GM12878 (cell line): ENCODE results near the gene ELAVL1. TPM values are rescaled to one million over a fixed set of nuclear protein-coding genes. Genes with fewer than 3 reads are reported as not detected.

ENCODE experiments used
- ATAC-seq: fragments of 200-7000 bp; cut with Tn5 transposase; 3 replicates; pipeline ENCODE4 v1.9.1; 2020; ENCODE audit warnings: mild to moderate bottlenecking, moderate library complexity
- BruUV-seq: library from RNA; stranded (reverse); fragments of 400-500 nt; replicated peaks from 2 replicates; lab custom pipeline; 2021; lab: Mats Ljungman, UMichigan
- CTCF ChIA-PET: fragments of 300-600 bp; sonication (Branson Sonifier 250); formaldehyde crosslinking; extraction: SDS; loops from one replicate; lab custom pipeline; 2021; ENCODE audit warnings: inconsistent platforms; lab: Yijun Ruan, JAX
- POLR2A ChIA-PET: fragments of 350-600 bp; formaldehyde crosslinking; extraction: SDS; loops from one replicate; lab custom pipeline; 2021; ENCODE audit warnings: inconsistent platforms; lab: Charles Lee
- RAD21 ChIA-PET: fragments of 300-600 bp; sonication (Branson Sonifier 250); formaldehyde crosslinking; loops from one replicate; lab custom pipeline; 2023; ENCODE audit warnings: antibody characterized with exemption; ENCODE audit not compliant: unreplicated experiment; lab: Charles Lee
- SMC1A ChIA-PET: fragments of 300-600 bp; sonication (Branson Sonifier 250); formaldehyde crosslinking; loops from one replicate; lab custom pipeline; 2023; ENCODE audit not compliant: unreplicated experiment, uncharacterized antibody; lab: Charles Lee
- DNase-seq: peaks from one replicate; pipeline ENCODE4 v3.0.0-alpha.2; 2011; ENCODE audit warnings: low read depth, low spot score
- FAIRE-seq: peaks from 3 replicates; lab custom pipeline; 2011; peaks lifted over from hg19 to GRCh38; lab: Jason Lieb, UNC
- H2AFZ ChIP-seq: 2 replicates; pipeline ENCODE4 v1.6.0; 2011; ENCODE audit warnings: low read depth, low read length, control low read depth; ENCODE audit not compliant: control insufficient read depth
- H3K27ac ChIP-seq: 2 replicates; pipeline ENCODE4 v1.5.1; 2011; ENCODE audit warnings: control low read depth; ENCODE audit not compliant: control insufficient read depth, insufficient read depth
- H3K27me3 ChIP-seq, 2 experiments: replicated peaks in 1 of 2; 2 replicates each; pipeline versions ENCODE4 v1.6.0 to v1.6.1; 2011; ENCODE audit warnings: low read length in 1 of 2; ENCODE audit not compliant: control insufficient read depth in 2 of 2, insufficient read depth in 2 of 2
- H3K36me3 ChIP-seq, 2 experiments: 2 replicates each; pipeline ENCODE4 v1.5.1; 2011; ENCODE audit warnings: low read length in 1 of 2; ENCODE audit not compliant: control insufficient read depth in 2 of 2, insufficient read depth in 2 of 2
- H3K4me1 ChIP-seq: 2 replicates; pipeline ENCODE4 v1.6.1; 2011; ENCODE audit warnings: mild to moderate bottlenecking, low read length, moderate library complexity, mixed read lengths; ENCODE audit not compliant: control insufficient read depth, insufficient read depth
- H3K4me2 ChIP-seq: 2 replicates; pipeline ENCODE4 v1.6.0; 2011; ENCODE audit warnings: control low read depth; ENCODE audit not compliant: control insufficient read depth, insufficient read depth
- H3K4me3 ChIP-seq: fragments of 200-600 bp; sonication (generic); 2 replicates; pipeline ENCODE4 v1.5.1; 2016
- H3K79me2 ChIP-seq: 2 replicates; pipeline ENCODE4 v1.6.0; 2011; ENCODE audit warnings: low read length; ENCODE audit not compliant: control insufficient read depth, insufficient read depth
- H3K9ac ChIP-seq: 2 replicates; pipeline ENCODE4 v1.8.0; 2011; ENCODE audit warnings: low read length, control low read depth, mixed read lengths; ENCODE audit not compliant: control insufficient read depth, insufficient read depth
- H3K9me3 ChIP-seq: replicated peaks from 3 replicates; pipeline ENCODE4 v1.5.1; 2011; ENCODE audit warnings: mild to moderate bottlenecking, low read length; ENCODE audit not compliant: control insufficient read depth, insufficient read depth
- H4K20me1 ChIP-seq: 2 replicates; pipeline ENCODE4 v1.6.0; 2011; ENCODE audit not compliant: control insufficient read depth, insufficient read depth
- GATAD2B ChIP-seq: fragments of 450-650 bp; conservative IDR thresholded peaks from 2 replicates; pipeline ENCODE4 v1.6.1; 2017; ENCODE audit warnings: low read depth, mild to moderate bottlenecking, moderate library complexity
- ZNF687 ChIP-seq: fragments of 450-650 bp; IDR thresholded peaks from 2 replicates; pipeline ENCODE4 v1.6.1; 2017; ENCODE audit warnings: mild to moderate bottlenecking, moderate library complexity
- WGBS: methylation state at CpG from one replicate; pipeline ENCODE4 v1.1.6; 2016; ENCODE audit warnings: low lambda C conversion rate; ENCODE audit not compliant: insufficient replicate concordance, insufficient coverage; ENCODE audit errors: missing lambda C conversion rate; 5-methylcytosine and 5-hydroxymethylcytosine counted together
- in situ Hi-C: fragments of 300-500 bp; cut with MboI; formaldehyde crosslinking; loops from 9 replicates; pipeline ENCODE4 v1.14.3; 2018; ENCODE audit warnings: mixed read lengths
- intact Hi-C: fragments of 100-400 bp; cut with micrococcal nuclease; formaldehyde crosslinking; loops from one replicate; pipeline ENCODE4 v1.14.2; 2022; ENCODE audit not compliant: unreplicated experiment
- polyA plus RNA-seq, 11 experiments: library from polyadenylated mRNA; depleted of rRNA in 4 of 11; unstranded in 6 of 11; stranded (reverse) in 5 of 11; fragments of >200 nt; fragmentation: Nextera tagmentation in 4 of 11; fragmentation: Illumina TruSeq in 1 of 11; extraction: Ambion mirVana in 4 of 11; extraction: Trizol in 1 of 11; gene quantifications; 1 replicate in 1 of 11; 2 replicates in 10 of 11; pipeline versions ENCODE4 v1.2.1 to v1.2.3, GENCODE V29; 2011 to 2016; ENCODE audit warnings: inconsistent platforms in 2 of 11, missing spikeins in 2 of 11, low read depth in 1 of 11
- total RNA-seq, 4 experiments: library from RNA; depleted of rRNA in 3 of 4; stranded (reverse); fragments of >200 nt in 3 of 4; fragmentation: Illumina TruSeq in 1 of 4; extraction: Trizol in 1 of 4; gene quantifications; 2 replicates each; pipeline versions ENCODE4 v1.2.1 to v1.2.3, GENCODE V29; 2013 to 2021

The ELAVL1 gene
- total and polyA plus RNA-seq, 10 of the 15 experiments (the other 5 are each of a cell fraction or from before 2014, with no cell fraction given), result 7.4 to 155 (median 70.3) TPM

- no peaks in the 10 kb centered on the region for H3K4me1 ChIP-seq
- H3K4me3 ChIP-seq, result no peak overlapping the region
- no peak for ATAC-seq
- FAIRE-seq, result no peak
- RAD21 ChIA-PET, result no interaction called here
- H3K4me2 ChIP-seq, result no peak overlapping the region
- peaks cover 24 to 48% of the 10 kb centered on the region in 2 experiments; a peak in 3 of 4 replicates for H3K36me3 ChIP-seq
- TF ChIP-seq GATAD2B (no peak), ZNF687 (no peak)
- TF ChIP-seq, all 136 proteins: peak for 0
- BruUV-seq, result no TSS peak
- in situ Hi-C loops, result no loop called here
- no peak overlapping the region for H3K27ac ChIP-seq
- intact Hi-C loops, result no loop called here
- no peak for DNase-seq
- ChIA-PET SMC1A (interaction anchor here (0.7 kb wide), 1 partner anchor 277 kb away, joined by 3 read pairs; no protein-coding TSS in a partner anchor), CTCF (interaction anchor here (1.6 kb wide), 1 partner anchor 27 kb away, joined by 5 read pairs; no protein-coding TSS in a partner anchor), POLR2A (interaction anchor here (0.6 kb wide), 1 partner anchor 47 kb away, joined by 3 read pairs; no protein-coding TSS in a partner anchor)
- 96% methylated on average over 7 of the region's 7 CpGs for WGBS
- H4K20me1 ChIP-seq, result no peaks in the 10 kb centered on the region
- H2AFZ ChIP-seq, result no peak overlapping the region
- no peak overlapping the region for H3K9ac ChIP-seq
- H3K9me3 ChIP-seq, result no peaks in the 10 kb centered on the region
- H3K27me3 ChIP-seq, result no peaks in the 10 kb centered on the region
- no peaks in the 10 kb centered on the region for H3K79me2 ChIP-seq
Measured at GRCh38 chr19:7975037-7975436, 30.4 kb downstream of the ELAVL1 start.
